ENCODE data around the gene SOX10.
"Not testable (repeated sequence)": the region's sequence is repeated elsewhere in the genome, so short reads cannot be mapped to it uniquely, and the experiment has no call there.

Gene SOX10

GRCh38 chr22:37961062-37961461 is 23.3 kb downstream of the SOX10 start:
- DNase-seq (ENCODE audit: low read depth in 2 of 2), result no peak

GRCh38 chr22:37959231-37959825 is 25.0 kb downstream of the SOX10 start:
- DNase-seq (ENCODE audit: low read depth in 2 of 2), result no peak

DNA sequence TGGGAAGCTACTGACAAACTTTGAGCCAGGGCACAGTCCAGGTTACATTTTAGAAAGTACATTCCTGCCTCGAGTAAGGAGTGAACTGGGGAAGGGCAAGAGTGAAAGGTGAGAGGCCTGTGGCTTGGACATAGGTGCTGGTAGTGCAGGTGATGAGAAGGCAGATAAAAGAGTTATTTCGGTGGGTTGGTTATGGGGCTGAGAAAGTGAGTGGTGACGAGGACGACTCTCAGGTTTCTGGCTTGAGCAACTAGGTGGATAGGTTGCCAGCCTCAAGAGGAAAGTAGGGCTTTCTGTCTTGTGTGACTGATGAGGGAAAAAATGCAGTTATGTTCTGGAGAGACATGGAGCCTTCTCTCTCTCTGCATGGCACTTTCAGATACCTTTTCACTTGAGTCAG is 27.1 kb downstream of the SOX10 start:
- no peak for DNase-seq (ENCODE audit: low read depth in 2 of 2)

DNA sequence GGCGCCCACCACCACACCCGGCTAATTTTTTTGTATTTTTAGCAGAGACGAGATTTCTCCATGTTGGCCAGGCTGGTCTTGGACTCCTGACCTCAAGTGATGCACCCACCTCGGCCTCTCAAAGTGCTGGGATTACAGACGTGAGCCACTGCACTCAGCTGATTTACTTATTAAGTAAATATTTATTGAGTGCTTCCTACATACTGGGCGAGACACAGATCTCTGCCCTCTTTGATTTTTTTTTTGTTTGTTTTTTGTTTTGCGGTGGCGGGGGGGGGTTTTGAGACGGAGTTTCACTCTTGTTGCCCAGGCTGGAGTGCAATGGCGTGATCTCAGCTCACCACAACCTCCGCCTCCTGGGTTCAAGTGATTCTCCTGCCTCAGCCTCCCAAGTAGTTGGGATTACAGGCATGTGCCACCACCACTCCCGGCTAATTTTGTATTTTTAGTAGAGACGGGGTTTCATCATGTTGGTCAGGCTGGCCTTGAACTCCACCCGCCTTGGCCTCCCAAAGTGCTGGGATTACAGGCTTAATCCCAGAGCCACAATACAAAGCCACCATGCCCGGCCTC is 28.4 kb downstream of the SOX10 start:
- DNase-seq (ENCODE audit: low read depth in 2 of 2), result not testable (repeated sequence)

- no peak for DNase-seq (ENCODE audit: low read depth in 2 of 2)
Measured at GRCh38 chr22:37954686-37955085, 29.7 kb downstream of the SOX10 start.

GRCh38 chr22:37953437-37954179 is 30.7 kb downstream of the SOX10 start, which contains the start of the genes C22orf23 and POLR2F:
Gene C22orf23, minus strand, starts transcription at chr22:37953601. Its CDS starts 452 bp downstream, at chr22:37953149.
Gene POLR2F, plus strand, starts transcription at chr22:37953699. Its CDS starts 89 bp downstream, at chr22:37953788.
- DNase-seq (ENCODE audit: low read depth in 2 of 2), result peak; percentile 92 to 93

GRCh38 chr22:37953062-37953436 is 31.3 kb downstream of the SOX10 start:
- DNase-seq (ENCODE audit: low read depth in 2 of 2), result no peak

- not testable (repeated sequence) for DNase-seq (ENCODE audit: low read depth in 2 of 2)
Measured at GRCh38 chr22:37952629-37953028, 31.7 kb downstream of the SOX10 start.

- no peak for DNase-seq (ENCODE audit: low read depth in 2 of 2)
Measured at GRCh38 chr22:37951305-37951704, 33.0 kb downstream of the SOX10 start.

GRCh38 chr22:37947142-37947795 is 37.1 kb downstream of the SOX10 start:
- DNase-seq (ENCODE audit: low read depth in 2 of 2), result not testable (repeated sequence)

DNA sequence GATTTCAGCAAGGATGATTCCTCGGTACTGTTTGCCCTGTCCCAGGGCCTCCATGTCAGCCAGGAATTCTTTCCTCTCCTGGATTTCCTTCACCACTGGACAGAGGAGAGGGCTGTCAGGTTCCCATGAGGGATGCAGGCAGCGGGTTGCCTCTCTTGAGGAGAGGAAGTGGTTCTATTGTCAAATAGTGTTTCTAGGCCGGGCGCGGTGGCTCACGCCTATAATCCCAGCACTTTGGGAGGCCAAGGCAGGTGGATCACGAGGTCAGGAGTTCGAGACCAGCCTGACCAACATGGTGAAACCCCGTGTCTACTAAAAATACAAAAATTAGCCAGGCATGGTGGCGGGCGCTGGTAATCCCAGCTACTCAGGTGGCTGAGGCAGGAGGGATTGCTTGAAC is 39.9 kb downstream of the SOX10 start:
- DNase-seq (ENCODE audit: low read depth in 2 of 2), result not testable (repeated sequence)

- DNase-seq (ENCODE audit: low read depth in 2 of 2), result no peak
Measured at GRCh38 chr22:37943825-37944198, 40.5 kb downstream of the SOX10 start.

DNA sequence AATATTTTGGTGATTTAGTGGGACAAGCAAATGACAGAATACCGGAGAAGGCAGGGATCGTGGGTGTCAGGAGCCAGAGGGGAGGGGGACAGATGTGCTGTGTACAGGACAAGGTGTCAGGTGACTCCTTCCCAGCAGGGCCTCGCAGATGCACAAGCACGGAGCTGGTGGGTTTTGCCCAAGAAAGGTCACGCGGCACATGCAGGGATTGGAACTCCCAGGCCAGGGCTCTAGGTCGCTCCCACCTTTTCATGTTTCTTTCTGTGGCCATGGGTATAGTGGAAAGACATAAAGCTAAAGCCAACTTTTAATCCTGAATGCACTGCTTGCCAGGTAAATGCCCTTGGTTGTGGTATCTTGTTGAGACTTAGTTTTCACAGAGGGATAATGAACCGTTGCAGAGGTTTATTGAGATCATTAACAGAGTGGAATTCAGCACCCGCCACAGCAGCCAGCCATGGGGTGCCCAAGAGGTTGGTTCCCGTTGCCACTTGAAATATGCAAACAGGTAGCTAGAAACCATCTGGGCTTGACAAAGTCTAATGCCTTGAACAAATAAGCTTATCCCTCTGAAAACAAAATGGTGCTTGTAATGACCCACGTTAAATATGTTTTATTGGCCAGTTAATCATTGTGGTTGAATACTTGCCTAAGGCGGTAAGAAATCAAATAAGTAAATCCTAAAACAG is 41.1 kb downstream of the SOX10 start:
- no peak for DNase-seq (ENCODE audit: low read depth in 2 of 2)

DNA sequence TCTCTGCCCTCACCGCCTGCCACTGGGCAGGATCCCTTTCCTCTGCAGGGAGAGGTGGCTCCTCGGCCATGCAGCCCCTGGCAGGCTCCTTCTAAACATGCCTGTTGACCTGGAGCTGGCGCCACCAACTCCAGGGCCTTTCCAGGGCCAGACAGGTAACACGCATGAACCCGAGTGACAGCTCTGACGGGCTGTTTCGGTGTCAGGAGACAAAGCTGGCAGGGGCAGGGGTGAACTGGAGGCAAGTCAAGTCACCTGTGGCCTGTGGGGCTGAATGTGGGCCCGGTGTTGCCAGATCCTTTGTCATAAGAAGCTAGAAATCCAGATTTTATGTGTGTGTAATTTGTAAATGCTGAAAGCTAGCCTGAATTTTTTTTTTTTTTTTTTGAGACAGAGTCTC is 42.2 kb downstream of the SOX10 start:
- no peak for DNase-seq (ENCODE audit: low read depth in 2 of 2)

- no peak for DNase-seq (ENCODE audit: low read depth in 2 of 2)
Measured at GRCh38 chr22:37940698-37941376, 43.5 kb downstream of the SOX10 start.

DNA sequence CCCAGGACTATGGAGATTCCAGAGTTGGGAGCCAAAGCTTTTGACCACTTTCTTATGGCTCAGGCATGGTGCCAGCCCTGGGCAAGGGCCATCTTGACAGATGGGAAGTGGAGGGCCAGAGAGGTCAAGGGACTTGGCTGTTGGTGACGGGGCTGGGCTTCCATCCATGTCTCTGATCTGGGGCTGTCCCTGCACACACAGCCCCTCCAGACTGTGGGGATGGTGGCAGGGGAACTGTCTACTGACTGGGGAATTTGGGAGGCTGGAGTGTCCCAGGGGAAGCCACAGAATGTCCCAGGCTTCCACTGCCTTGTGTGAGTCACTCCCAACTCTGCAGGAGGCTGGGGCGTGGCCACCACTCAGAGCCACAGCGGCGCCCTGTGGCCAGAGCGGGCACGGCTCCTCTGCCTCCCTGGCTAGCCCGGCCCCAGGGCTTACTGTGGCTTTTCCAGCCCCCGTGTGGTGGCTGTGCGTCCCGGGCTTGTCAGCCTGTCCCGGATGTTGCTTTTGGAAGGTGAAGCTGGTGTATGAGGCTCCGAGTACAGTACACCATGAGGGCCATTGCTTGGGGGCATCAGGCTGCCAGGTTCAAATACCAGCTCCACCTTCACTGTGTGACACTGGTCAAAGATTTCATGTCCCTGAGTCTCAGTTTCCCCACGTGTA is 50.5 kb downstream of the SOX10 start:
- peak; percentile 58 to 61 for DNase-seq (ENCODE audit: low read depth in 2 of 2)

DNA sequence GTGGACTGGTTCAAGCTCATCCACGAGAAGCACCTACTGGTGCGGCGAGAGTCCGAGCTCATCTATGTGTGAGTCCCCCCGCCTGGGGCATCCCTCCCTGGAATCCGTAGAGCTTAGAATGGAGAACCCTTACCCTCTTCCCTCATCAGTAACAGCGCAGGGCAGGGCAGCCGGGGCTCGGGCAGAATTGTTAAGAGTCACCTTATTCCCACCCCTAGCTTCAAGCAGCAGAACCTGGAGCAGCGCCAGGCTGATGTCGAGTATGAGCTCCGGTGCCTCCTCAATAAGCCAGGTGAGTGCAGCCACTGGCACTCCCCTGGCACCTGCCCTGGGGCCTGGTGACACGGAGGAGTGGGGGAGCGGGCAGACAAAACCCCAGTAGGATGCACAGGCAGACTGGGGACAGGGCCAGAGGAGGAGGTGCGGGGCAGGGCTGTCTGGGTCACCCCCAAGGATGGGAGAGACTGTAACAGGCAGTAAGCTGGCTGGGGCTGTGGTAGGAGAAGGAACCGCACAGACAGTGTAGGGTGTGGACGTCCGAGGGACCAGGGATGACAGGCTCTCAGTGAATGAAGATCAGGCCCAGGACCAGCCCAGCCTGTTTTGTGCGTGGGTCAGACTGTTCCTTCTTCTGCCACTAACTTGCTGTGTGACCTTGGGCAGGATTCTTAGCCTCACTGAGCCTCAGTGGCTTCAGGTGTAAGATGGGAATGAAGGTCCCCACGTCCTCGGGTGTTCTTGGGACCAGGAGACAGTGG is 51.4 kb downstream of the SOX10 start:
- DNase-seq (ENCODE audit: low read depth in 2 of 2), result no peak

DNA sequence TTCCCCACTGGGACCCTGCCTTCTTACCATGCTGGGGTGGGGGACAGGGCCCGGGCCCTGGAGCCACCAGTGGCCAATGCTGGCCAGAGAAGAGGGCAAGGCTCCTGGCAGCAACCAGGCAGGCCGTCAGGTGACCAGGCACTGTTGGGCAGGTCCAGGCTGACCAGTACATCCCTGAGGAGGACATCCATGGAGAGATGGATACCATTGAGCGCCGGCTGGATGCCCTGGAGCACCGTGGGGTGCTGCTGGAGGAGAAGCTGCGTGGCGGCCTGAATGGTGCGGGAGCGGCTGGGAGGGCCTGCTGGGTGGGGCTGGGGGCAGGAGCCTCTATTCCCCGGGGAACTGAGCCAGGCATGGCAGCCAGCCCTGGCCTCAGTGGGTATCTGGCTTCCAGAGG is 52.0 kb downstream of the SOX10 start:
- no peak for DNase-seq (ENCODE audit: low read depth in 2 of 2)

GRCh38 chr22:37931893-37932389 is 52.4 kb downstream of the SOX10 start:
- no peak for DNase-seq (ENCODE audit: low read depth in 2 of 2)

DNA sequence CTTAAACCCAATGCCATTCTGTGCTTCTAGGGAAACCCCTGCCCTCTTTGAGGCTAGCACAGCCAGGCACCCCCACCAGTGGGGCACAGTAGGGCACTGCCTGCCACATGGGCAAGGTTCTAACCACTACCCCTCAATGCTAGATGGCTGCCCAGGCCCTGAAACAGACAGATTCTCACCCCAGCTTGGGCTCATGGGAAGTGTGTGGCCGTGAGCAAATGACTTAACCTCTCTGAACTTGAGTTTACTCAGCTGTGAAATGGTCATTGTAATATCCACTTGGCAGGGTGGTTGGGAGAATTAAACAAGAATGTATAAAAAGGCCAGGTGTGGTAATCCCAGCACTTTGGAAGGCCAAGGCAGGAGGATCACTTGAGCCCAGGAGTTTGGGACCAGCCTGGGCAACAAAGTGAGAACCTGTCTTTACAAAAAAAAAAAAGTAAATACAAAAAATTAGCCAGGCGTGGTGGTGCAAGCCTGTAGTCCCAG is 53.4 kb downstream of the SOX10 start:
- no peak for DNase-seq (ENCODE audit: low read depth in 2 of 2)

All from stimulated activated CD8-positive, alpha-beta memory T cell treated with anti-CD3 and anti-CD28 coated beads, Interleukin-2, amount 100 ng/mL, for 1 hour (primary cell).